Measurements from ENCODE around the gene MAP3K6.

MAP3K6 gene

DNA sequence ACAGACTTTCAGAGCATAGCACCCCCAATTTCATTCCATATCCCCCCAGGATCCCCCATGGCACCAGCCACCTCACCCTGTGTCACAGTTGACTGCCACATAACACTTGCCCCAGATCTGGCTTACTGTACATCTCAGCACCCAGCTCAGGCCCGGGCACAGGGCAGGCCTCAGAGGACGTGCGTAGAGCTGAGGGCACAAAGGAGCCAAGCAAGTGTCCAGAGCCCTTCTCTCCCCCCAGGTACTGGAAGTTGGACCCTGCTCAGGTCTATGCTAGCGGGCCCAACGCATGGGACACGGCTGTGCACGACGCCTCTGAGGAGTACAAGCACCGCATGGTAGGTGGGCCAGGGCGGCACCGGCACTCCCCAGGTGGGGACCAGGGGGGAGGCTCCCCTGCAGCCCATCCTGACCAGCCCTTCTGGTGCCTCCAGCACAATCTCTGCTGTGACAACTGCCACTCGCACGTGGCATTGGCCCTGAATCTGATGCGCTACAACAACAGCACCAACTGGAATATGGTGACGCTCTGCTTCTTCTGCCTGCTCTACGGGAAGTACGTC, 33.0 kb downstream of the MAP3K6 start:
- FAIRE-seq, result no peak

DNA sequence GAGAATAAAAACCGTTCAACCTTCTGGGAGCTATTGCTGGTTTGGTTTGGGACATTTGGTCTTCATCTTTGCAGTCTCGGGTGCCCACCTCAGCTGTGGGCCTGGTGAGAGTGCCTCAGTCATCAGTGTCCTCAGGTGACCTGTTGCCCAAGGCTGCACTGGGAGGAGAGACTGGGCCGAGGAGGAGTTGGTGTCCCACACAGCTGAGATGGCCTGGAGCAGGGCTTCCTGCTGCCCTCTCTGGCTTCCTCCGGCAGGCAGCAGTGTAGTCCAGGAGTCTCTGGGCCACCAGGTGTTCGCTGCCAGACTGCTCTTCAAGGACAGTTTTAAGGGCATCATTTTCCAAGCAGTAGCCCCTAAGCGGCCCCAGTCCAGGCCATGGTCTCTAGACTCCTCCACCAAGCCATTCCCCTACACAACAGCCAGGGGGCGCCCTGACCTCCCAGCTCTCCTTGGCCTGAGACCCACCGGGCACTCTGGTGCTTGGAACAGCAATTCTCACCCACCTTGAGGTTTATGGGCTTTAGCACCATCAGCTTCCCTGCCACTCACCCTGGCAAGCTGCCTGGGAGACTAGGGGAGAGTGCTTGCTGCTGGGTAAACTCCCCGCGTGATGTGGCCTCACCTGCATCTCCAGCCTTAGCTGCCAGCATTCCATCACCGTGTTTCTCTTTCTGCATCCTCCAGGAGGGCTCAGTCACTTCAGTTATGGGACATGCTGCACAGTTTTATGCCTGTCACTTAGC, 34.1 kb downstream of the MAP3K6 start:
- FAIRE-seq, result no peak

DNA sequence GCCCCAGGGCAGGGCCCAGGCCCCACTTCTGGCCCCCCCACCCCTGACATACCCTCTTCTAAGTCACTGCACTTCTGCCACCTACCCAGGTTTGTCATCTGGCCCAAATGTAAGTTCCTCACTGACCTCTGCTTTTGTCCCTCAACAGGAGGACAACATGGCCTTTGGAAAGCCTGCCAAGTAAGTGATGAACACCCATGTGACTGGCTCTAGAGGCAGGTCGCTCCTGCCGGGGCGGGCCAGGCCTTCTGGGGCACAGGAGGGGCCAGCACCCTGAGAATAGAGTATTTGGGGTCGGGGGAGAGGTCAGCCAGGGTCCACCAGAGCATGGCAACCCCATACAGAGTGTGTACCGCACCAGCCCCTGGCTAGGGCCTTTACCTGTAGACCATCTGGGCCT, 34.8 kb downstream of the MAP3K6 start:
- no peak for FAIRE-seq

DNA sequence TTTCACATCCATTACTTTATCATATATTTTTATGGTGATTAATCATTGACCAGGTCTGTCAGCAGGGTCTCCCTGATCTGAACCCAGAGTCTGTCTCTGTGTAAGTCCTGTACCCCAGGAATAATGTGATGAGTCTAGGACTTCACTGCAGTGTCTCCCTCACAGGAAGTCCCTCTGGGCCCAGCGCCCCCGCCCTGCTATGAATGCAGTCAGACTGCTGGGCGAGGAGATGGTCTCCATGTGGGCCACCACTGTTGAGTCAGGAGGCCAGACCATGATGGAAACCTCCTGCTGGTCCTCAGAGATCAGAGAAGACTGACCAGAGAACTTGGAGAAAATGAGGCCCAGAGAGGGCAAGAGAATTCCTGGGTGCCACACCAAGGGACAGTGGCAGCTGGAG, 35.3 kb downstream of the MAP3K6 start:
- no peak for FAIRE-seq

DNA sequence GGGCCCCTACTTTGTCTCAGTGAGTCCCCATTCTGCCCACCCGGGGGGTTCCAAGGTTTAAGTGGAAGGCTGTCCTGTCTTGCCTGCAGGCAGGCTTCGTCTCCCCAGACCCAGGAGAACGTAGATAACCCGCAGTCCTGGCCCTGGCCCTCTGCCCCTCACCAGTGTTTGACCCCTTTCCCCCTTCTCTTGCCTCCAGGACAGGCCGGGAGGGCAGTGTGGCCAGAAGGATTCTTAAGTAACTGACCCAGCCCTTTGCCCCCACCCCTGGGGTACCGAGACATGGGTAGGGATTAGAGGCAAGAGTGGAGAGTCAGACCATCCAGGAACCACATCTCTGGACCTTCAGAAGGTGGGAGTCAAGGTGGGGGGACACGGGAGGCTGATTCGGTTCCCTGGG, 36.0 kb downstream of the MAP3K6 start:
- FAIRE-seq, result no peak

DNA sequence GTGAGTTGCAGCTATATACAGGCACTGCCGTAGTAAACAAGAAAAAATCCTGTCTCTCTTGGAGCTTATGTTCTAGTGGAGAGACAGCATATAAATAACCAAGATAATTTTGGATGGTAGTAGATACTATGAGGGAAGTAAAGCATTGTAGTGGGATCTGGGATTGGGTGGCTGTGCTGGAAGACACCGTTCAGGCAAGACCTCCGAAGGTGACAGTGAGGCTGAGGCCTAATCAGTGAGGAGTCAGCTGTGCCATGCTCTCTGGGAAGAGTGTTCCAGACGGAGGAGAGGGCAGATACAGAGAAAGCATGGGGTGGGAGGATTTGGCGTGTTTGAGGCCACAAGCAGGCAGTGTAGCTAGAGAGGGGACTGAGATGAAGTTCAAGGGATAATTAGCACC, 38.8 kb downstream of the MAP3K6 start:
- FAIRE-seq, result no peak

DNA sequence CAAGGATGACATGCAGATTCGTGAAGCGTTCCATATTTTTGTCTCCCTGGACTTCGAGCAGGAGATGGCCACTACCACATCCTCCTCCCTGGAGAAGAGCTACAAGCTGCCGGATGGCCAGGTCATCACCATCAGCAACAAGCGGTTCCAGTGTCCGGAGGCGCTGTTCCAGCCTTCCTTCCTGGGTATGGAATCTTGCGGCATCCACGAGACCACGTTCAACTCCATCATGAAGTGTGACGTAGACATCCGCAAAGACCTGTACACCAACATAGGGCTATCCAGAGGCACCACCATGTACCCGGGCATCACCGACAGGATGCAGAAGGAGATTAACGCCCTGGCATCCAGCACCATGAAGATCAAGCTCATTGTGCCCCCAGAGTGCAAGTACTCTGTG, 41.5 kb downstream of the MAP3K6 start:
- no peak for FAIRE-seq

DNA sequence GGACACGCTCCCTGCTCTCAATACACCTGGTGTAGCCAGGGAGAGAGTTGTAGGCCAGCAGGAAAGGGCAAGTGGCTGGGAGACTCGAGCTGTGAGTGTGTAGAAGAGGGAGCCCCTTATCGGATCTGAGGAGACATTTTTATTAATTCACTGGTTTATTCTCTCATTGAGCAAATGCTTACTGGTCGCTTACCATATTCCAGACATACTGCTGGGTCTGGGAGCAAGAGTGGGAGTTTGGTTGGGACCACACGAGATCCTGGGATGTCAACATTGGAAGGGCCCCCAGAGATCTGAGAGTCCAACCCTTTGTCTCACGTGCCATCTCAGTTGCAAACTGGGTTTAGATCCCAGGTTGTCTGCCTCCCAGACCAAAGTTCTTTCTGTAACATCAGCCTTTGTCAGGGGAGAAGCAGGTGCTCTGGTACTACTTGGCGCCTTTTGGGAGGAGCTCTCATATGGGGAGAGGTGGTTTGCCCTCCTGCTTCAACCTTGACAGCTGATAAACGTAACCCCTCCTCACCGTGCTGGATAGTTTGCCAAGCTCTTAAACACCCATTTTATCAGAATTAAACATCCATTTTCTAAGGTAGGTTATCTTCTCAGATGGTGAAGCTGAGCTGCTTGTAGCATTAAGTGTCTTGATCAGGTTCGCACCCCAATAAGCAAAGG, 44.1 kb downstream of the MAP3K6 start:
- FAIRE-seq, result no peak

DNA sequence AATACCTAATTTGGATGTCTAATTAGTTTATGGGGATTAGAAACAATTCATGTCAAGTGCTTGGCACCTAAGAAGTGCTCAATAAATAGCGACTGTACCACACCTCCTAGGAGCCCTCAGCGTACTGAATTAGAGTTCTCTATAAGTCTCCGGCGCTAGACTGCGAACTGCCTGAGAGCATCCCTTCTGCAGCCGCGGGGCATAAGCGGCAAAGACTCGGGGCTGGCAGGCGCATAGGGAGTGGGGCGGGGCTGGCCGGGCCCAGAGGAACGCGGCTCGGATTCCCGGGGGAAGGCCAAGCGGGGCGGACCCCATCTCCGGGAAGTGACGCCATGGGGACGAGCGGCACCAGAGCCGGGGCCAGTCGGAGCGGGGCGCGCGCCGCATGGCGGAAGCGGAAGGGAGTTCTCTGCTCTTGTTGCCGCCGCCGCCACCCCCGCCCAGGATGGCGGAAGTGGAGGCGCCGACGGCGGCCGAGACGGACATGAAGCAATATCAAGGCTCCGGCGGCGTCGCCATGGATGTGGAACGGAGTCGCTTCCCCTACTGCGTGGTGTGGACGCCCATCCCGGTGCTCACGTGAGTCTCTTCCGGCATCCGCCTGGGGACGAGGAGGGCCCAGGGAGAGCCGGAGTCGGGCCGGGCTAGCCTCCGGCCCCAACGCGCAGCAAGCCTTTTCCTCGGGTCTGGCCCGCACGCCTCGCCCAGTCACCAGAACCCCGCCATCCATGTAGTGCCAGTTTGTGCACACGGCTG, 44.8 kb downstream of the MAP3K6 start, which contains the start of gene TMEM222:
Gene TMEM222 (plus strand): TSS at position 351 of the 756 bp plus-strand sequence. CDS start 35 bp downstream, at position 386.
- FAIRE-seq, result peak; percentile 4

DNA sequence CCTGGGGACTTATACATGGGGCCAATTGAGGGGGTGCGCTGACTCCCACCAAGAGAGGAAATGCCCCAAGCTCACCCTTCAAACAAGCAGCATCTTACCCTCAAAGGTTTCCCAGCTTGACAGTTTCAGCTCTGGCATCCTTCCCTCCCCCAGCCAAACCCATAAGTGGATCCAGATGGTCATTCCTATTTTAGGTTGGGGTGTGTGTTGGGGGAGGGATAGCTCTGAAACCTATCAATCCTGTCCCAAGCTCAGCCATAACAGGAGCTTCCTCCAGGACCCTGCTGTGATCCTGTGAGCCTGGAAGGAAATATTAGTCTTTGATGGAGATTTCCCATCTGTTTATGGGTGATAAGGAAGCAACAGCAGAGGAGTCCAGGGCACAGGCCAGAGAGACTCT, 48.2 kb downstream of the MAP3K6 start:
- no peak for FAIRE-seq

DNA sequence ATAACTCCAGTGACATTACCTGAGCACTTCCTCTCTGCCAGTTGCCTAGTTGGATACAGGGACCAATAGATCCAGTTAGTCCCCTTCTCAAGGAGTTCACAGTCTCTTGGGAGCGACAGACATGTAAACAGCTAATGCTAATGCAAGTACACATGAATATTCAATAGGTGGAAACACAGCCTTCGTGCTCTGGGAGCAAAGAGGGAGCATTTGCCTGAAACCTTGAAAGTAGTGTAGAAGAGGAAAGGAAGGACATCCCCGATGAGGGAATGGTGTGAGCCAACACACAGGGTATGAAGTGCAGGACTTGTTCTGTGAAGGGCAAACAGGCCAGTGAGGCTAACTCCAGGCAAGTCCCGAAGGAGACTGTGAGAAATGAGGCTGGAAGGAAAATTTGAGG, 48.6 kb downstream of the MAP3K6 start:
- no peak for FAIRE-seq

DNA sequence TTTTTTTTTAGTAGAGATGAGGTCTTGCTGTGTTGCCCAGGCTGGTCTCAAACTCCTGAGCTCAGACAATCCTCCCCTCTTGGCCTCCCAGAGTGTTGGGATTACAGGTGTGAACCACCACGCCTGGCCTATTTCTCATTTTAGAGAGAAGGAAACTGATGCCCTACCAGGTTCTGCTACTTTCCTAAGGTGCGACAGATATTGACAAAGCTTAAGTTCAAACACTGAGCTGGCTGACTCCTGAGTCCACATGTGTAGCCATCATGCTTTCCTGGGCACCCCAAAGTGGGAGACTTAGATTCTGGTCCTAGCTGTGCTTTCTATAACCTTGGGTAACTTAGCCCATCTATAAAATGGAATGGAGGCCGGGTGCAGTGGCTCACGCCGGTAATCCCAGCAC, 49.9 kb downstream of the MAP3K6 start:
- FAIRE-seq, result no peak

DNA sequence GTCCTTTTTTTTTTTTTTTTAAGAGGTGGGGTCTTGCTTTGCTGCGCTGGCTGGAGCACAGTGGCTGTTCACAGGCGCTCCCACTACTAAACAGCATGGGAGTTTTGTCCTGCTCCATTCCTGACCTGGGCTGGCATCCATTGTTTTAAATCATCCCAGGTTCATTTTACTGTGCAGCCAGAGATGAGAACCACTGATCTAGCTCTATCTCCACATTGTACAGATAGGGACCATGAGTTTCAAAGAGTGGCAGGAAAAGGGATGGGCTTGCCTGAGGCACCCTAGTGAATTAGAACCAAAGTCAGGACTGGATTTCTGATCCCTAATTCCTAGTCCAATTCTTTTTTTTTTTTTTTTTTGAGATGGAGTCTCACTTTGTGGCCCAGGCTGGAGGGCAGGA, 52.0 kb downstream of the MAP3K6 start:
- no peak for FAIRE-seq

DNA sequence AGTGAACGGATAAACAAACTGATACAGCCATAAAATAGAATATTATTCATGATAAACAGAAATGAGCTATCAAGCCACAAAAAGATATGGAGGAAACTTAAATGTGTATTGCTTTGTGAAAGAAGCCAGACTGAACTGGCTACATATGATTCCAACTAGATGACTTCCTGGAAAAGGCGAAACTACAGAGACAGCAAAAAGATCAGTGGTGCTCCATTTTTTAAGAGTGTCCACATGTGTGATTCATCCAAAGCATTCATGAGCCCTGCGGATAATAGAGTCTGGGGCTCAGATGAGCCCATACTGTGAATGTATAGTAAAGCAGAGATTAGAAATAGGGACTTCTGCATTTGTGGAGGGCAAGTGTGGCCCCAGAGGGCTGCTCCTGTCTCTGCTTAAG, 52.6 kb downstream of the MAP3K6 start:
- no peak for FAIRE-seq

DNA sequence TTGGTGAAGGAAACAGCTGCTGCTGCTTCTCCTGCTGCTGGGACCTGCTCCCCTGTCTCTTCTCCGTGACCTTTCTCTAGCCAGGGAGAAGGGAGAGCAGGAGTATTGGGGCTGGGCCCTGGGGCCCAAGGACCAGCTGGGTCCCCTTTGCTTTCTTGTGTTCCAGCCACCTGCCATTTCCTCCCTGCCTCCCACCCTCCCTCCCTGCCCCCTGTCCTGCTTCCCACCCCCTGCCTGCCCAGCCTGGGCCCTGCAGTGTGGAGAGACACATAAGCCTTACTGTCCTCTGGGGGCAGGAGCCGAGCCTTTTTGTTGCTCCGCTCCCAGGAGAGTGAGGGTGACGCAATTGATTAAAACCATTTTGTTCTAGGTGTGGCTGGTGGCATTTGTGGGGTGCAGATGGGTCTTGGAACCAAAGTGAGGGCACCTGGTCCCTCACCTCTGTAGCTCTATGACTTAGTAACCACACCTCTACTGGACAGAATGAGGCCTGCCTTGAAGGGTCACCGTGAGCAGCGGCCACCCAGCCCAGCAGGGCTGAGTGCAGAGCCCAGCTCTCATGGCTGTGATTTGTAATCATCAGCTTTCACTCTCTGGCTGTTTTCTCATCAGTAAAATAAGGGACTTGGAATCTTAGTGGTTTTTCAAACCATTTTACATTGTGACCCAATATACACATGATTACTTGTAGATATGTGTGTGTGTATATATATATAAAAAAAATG, 58.7 kb downstream of the MAP3K6 start:
- no peak for FAIRE-seq

DNA sequence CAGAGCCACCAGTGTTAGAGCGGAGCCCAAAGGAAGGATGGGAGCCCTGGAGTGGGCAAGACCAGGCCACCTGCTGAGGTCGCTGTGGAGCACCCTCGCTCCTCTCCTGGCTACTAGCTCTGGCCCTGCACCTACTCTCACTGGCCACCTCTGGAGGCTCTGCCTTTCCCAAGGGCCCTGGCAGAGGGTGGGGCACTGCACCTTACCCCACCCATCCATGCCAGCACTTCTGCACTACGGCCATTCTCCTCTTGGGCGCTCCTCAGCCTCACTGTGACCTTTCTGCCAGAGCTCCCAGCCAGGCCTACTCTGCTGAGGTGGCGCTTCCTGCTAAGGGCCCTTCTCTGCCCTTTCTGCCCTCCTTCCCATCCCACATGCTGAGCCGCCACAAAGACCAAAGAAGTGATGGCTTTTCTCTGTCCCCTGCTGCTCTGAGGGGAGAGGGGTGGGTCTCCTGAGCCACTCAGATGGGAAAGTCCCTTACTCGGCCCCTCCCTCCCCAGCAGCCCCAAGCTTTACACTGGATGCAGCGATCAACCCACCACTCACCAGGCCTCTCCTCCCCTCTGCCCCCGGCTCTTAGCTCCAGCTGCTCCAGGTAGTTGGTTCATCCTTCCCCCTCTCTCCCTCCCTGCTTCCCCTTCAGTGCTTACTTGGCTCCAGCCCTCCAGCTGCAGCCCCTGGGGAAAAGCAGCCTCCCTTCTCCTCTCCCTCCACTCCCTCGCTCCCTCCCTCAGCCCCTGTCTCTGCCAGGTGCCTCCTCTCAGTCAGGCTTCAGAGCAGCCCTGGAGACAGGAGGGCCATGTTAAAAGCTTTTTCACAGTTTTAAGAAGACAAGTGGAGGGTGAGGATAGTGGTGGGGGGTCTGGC, 59.6 kb downstream of the MAP3K6 start:
- no peak for FAIRE-seq

DNA sequence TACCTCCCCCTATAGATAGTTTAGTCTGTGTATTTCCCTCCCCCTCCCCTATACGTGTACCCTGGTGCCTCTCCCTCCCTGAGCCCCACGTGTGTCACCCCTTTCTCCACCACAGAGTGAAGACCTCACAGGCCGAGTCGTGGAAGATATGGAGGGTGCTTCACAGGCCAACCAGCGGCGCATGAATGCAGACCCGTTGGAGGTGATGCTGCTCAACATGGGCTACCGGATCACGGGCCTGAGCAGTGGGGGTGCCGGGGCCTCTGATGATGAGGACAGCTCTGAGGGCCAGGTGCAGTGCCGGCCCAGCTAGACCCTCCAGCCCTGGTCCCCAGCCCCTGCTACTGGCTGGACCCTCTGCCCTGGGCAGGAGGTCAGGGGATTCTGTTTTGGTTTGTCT, 60.7 kb downstream of the MAP3K6 start:
- FAIRE-seq, result no peak
